Measurements from ENCODE around the gene CLPTM1L.
"Not testable (repeated sequence)": the region's sequence is repeated elsewhere in the genome, so short reads cannot be mapped to it uniquely, and the experiment has no call there.

Gene CLPTM1L

DNA sequence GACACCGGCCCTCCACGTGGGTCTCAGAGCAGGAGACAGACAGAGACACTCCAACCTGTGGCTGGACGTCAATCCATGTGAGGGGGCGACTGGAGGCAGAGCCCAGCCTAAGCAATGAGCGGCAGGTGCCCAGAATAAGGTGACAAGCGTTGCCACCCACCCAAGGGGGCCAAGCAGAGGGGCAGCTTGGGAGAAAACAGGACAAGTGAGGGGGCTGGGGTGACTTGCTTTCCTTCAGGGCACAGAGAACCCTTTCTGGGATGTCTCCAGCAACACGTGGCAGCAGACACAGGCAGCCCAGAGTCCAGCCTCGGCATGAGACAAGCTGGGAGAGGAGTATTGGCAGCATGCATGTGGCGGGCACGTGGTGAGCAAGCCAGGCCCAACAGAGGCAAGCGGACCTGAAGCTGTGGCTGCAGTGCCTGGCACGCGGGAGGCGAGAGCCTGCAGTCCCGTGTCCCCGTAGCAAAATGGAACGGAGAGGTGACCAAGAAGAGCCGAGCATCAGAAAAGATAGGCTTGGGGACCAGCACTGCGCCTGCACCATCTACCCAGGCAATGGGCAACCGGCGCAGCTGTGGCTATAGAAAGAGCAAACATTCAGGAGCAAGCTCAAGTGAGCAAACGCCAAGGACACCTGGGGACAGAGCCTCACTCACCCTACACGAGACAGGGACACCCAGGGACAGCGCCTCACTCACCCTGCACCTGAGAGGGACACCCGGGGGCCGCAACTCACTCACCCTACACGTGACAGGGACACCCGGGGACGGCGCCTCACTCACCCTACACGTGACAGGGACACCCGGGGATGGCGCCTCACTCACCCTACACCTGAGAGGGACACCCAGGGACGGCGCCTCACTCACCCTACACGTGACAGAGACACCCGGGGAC lies 56.2 kb downstream of the CLPTM1L start:
- H3K4me3 ChIP-seq (ENCODE audit: low read depth, low read length), result no peak overlapping the region
- TF ChIP-seq, protein P1, sequence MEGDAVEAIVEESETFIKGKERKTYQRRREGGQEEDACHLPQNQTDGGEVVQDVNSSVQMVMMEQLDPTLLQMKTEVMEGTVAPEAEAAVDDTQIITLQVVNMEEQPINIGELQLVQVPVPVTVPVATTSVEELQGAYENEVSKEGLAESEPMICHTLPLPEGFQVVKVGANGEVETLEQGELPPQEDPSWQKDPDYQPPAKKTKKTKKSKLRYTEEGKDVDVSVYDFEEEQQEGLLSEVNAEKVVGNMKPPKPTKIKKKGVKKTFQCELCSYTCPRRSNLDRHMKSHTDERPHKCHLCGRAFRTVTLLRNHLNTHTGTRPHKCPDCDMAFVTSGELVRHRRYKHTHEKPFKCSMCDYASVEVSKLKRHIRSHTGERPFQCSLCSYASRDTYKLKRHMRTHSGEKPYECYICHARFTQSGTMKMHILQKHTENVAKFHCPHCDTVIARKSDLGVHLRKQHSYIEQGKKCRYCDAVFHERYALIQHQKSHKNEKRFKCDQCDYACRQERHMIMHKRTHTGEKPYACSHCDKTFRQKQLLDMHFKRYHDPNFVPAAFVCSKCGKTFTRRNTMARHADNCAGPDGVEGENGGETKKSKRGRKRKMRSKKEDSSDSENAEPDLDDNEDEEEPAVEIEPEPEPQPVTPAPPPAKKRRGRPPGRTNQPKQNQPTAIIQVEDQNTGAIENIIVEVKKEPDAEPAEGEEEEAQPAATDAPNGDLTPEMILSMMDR (IDR thresholded peaks at IDR 0.05; ENCODE audit: borderline replicate concordance, insufficient read depth, low read depth, low read length), result no peak

DNA sequence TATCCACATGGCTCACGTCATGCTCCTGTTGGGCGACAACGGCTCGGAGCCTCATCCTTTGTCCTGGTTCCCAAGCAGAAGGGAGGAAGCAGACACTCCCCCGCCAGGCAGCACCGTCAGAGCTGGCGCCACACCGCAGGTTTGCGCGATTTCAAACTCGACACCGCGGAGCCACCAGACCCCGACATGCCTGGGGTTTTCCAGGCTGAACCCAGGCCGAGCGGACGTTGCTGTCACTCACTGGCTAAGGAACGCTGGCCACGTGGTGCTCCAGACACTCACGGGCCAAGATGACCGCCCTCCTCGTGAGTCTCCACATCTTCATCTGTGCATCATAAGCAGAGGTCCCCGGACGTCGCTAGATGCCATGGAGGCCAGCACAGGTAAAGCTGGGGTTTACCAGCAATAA lies 59.0 kb downstream of the CLPTM1L start:
- TF ChIP-seq, protein P1 (IDR thresholded peaks at IDR 0.05; ENCODE audit: borderline replicate concordance, insufficient read depth, low read depth, low read length), result no peak
- no peak overlapping the region for H3K4me3 ChIP-seq (ENCODE audit: low read depth, low read length)

DNA sequence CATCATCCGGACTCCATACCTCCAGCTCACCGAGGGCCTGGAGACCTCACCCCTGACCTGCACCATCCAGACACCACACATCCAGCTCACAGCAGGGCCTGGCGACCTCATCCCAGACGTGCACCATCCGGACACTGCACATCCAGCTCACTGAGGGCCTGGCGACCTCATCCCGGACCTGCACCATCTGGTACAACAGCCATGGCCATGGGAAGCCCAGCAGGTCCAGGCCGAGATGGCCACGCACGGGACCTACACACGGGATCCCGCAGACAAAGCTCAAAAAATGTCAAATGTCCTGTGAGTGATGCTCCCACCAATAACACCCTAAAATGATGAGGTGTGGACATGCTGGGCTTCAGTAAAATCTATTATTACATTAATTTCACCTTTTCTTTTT lies 59.8 kb downstream of the CLPTM1L start:
- TF ChIP-seq, protein P1 (IDR thresholded peaks at IDR 0.05; ENCODE audit: borderline replicate concordance, insufficient read depth, low read depth, low read length), result no peak
- no peak overlapping the region for H3K4me3 ChIP-seq (ENCODE audit: low read depth, low read length)

DNA sequence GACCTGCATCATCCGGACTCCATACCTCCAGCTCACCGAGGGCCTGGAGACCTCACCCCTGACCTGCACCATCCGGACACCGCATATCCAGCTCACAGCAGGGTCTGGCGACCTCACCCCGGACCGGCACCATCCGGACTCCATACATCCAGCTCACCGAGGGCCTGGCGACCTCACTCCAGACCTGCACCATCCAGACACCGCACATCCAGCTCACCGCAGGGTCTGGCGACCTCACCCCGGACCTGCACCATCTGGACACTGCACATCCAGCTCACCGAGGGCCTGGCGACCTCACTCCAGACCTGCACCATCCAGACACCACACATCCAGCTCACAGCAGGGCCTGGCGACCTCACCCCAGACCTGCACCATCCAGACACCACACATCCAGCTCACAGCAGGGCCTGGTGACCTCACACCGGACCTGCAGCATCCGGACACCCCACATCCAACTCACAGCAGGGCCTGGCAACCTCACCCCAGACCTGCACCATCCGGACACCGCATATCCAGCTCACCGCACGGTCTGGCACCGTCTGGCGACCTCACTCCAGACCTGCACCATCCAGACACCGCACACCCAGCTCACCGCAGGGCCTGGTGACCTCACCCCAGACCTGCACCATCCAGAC lies 60.4 kb downstream of the CLPTM1L start:
- H3K4me3 ChIP-seq (ENCODE audit: low read depth, low read length), result not testable (repeated sequence)

DNA sequence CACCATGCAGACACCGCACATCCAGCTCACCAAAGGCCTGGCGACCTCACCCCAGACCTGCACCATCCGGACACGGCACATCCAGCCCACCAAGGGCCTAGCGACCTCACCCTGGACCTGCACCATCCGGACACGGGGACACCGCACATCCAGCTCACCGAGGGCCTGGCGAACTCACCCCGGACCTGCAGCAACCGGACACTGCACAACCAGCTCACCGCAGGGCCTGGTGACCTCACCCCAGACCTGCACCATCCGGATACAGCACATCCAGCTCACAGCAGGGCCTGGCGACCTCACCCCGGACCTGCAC lies 61.2 kb downstream of the CLPTM1L start:
- H3K4me3 ChIP-seq (ENCODE audit: low read depth, low read length), result not testable (repeated sequence)

DNA sequence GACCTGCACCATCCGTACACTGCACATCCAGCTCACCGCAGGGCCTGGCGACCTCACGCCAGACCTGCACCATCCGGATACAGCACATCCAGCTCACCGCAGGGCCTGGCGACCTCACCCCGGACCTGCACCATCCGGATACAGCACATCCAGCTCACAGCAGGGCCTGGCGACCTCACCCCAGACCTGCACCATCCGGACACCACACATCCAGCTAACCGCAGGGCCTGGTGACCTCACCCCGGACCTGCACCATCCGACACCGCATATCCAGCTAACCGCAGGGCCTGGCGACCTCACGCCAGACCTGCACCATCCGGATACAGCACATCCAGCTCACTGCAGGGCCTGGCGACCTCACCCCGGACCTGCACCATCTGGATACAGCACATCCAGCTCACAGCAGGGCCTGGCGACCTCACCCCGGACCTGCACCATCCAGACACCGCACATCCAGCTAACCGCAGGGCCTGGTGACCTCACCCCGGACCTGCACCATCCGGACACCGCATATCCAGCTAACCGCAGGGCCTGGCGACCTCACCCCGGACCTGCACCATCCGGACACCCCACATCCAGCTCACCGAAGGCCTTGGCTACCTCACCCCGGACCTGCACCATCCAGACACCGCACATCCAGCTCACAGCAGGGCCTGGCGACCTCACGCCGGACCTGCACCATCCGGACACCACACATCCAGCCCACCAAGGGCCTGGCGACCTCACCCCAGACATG lies 61.7 kb downstream of the CLPTM1L start:
- not testable (repeated sequence) for H3K4me3 ChIP-seq (ENCODE audit: low read depth, low read length)

DNA sequence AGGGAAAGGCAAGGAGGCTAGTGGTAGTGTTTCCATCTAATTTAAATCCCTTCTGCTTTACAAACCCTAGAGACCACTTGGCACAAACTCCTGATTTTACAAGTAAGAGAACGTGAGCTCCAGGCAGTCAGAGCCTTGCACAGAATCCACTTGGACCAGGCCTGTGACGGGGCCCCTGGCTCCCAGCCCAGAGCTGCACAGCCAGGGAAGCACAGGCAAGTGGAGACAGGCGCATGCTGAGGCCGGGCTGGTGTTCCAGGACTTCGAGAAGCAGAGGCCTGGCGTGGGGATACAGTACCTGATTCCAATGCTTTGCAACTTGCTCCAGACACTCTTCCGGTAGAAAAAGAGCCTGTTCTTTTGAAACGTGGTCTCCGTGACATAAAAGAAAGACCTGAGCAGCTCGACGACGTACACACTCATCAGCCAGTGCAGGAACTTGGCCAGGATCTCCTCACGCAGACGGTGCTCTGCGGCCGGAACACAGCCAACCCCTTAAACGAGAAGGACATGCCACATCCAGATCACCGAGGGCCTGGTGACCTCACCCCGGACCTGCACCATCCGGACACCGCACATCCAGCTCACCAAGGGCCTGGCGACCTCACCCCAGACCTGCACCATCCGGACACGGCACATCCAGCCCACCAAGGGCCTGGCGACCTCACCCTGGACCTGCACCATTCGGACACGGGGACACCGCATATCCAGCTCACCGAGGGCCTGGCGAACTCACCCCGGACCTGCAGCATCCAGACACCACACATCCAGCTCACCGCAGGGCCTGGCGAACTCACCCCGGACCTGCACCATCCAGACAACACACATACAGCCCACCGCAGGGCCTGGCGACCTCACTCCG lies 62.5 kb downstream of the CLPTM1L start:
- TF ChIP-seq, protein P1 (IDR thresholded peaks at IDR 0.05; ENCODE audit: borderline replicate concordance, insufficient read depth, low read depth, low read length), result no peak
- no peak overlapping the region for H3K4me3 ChIP-seq (ENCODE audit: low read depth, low read length)
